ENCODE results near the gene UBA6.

DNA sequence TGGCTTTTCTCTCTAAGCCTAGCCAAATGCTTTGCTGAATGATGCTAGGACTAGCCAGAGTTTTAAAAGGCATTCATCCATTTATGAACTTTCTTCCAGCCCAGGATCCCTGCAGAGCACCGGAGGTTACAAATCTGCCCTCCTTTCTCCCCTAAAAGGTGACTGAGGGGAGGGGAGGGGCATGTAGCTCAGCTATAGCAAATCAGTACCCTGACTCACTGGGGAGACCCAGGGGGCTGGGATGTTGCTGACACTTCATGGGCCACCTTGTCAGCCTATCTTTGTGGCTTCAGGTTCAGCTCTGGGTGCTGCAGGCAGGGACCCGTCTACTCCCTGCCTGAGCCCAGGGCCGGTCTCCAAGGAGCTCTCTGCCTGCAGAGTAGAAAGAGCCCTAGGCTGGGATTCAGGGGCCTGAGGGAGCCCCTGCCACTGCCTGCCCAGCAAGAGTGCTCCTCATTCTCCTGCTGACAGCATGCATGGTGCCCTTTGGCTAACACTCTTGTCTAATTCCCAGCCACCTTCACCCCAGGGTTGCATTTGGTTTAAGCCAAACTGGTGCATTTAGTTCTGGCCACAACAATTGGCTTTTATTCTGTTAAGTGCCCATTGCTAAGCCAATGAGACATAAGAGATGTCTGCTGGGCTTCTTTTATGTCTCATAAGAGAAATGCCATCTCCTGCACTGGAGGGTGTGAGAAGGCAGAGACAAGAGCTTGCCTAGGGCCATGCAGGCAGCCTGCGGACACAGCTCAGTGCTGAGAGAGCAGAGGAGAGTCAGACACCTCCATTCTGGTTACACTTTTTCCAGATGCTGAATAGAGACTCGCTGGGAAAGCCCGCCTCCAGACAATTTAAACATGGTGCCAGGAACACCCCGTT lies 11.9 kb upstream of the UBA6 start:
- TF ChIP-seq CTCF (IDR thresholded peaks at IDR 0.05) (no peak), POLR2AphosphoS5 (IDR thresholded peaks at IDR 0.05; ENCODE audit: low read depth, low read length) (no peak), SIN3A (IDR thresholded peaks at IDR 0.05; ENCODE audit: borderline replicate concordance, insufficient read depth, low read depth, low read length) (no peak), TCF7L2 (IDR thresholded peaks at IDR 0.05; ENCODE audit: low read depth, low read length) (no peak)
- TF ChIP-seq, protein P1, sequence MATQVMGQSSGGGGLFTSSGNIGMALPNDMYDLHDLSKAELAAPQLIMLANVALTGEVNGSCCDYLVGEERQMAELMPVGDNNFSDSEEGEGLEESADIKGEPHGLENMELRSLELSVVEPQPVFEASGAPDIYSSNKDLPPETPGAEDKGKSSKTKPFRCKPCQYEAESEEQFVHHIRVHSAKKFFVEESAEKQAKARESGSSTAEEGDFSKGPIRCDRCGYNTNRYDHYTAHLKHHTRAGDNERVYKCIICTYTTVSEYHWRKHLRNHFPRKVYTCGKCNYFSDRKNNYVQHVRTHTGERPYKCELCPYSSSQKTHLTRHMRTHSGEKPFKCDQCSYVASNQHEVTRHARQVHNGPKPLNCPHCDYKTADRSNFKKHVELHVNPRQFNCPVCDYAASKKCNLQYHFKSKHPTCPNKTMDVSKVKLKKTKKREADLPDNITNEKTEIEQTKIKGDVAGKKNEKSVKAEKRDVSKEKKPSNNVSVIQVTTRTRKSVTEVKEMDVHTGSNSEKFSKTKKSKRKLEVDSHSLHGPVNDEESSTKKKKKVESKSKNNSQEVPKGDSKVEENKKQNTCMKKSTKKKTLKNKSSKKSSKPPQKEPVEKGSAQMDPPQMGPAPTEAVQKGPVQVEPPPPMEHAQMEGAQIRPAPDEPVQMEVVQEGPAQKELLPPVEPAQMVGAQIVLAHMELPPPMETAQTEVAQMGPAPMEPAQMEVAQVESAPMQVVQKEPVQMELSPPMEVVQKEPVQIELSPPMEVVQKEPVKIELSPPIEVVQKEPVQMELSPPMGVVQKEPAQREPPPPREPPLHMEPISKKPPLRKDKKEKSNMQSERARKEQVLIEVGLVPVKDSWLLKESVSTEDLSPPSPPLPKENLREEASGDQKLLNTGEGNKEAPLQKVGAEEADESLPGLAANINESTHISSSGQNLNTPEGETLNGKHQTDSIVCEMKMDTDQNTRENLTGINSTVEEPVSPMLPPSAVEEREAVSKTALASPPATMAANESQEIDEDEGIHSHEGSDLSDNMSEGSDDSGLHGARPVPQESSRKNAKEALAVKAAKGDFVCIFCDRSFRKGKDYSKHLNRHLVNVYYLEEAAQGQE (IDR thresholded peaks at IDR 0.05; ENCODE audit: insufficient read depth in 1 of 2, low read depth in 2 of 2, low read length in 1 of 2) = no peak
